ENCODE results near the gene RASSF4. TPM values are rescaled to one million over a fixed set of nuclear protein-coding genes. Genes with fewer than 3 reads are reported as not detected.

RASSF4 gene
- total and polyA plus RNA-seq, 9 of the 15 experiments (the other 6 are each of a cell fraction or from before 2014, with no cell fraction given), result 0.01 to 0.62 (median 0.11) TPM; not detected in 3

GRCh38 chr10:44938956-44939355 lies 20.6 kb upstream of the RASSF4 start (continued):
- TF ChIP-seq ATF4 (CRISPR knock-in tag; IDR thresholded peaks at IDR 0.05) (no peak), CREB3L1 (IDR thresholded peaks at IDR 0.05; ENCODE audit: borderline replicate concordance, low read depth) (no peak), PML (IDR thresholded peaks at IDR 0.05; ENCODE audit: low read length) (no peak), MAFF (IDR thresholded peaks at IDR 0.05; ENCODE audit: low read length) (peak; percentile 83), HCFC1 (IDR thresholded peaks at IDR 0.05; ENCODE audit: low read depth, low read length) (no peak), GTF2A2 (tag; IDR thresholded peaks at IDR 0.05) (no peak), ZNF408 (CRISPR knock-in tag; IDR thresholded peaks at IDR 0.05; ENCODE audit: low read depth) (no peak)
- TF ChIP-seq, protein P1, sequence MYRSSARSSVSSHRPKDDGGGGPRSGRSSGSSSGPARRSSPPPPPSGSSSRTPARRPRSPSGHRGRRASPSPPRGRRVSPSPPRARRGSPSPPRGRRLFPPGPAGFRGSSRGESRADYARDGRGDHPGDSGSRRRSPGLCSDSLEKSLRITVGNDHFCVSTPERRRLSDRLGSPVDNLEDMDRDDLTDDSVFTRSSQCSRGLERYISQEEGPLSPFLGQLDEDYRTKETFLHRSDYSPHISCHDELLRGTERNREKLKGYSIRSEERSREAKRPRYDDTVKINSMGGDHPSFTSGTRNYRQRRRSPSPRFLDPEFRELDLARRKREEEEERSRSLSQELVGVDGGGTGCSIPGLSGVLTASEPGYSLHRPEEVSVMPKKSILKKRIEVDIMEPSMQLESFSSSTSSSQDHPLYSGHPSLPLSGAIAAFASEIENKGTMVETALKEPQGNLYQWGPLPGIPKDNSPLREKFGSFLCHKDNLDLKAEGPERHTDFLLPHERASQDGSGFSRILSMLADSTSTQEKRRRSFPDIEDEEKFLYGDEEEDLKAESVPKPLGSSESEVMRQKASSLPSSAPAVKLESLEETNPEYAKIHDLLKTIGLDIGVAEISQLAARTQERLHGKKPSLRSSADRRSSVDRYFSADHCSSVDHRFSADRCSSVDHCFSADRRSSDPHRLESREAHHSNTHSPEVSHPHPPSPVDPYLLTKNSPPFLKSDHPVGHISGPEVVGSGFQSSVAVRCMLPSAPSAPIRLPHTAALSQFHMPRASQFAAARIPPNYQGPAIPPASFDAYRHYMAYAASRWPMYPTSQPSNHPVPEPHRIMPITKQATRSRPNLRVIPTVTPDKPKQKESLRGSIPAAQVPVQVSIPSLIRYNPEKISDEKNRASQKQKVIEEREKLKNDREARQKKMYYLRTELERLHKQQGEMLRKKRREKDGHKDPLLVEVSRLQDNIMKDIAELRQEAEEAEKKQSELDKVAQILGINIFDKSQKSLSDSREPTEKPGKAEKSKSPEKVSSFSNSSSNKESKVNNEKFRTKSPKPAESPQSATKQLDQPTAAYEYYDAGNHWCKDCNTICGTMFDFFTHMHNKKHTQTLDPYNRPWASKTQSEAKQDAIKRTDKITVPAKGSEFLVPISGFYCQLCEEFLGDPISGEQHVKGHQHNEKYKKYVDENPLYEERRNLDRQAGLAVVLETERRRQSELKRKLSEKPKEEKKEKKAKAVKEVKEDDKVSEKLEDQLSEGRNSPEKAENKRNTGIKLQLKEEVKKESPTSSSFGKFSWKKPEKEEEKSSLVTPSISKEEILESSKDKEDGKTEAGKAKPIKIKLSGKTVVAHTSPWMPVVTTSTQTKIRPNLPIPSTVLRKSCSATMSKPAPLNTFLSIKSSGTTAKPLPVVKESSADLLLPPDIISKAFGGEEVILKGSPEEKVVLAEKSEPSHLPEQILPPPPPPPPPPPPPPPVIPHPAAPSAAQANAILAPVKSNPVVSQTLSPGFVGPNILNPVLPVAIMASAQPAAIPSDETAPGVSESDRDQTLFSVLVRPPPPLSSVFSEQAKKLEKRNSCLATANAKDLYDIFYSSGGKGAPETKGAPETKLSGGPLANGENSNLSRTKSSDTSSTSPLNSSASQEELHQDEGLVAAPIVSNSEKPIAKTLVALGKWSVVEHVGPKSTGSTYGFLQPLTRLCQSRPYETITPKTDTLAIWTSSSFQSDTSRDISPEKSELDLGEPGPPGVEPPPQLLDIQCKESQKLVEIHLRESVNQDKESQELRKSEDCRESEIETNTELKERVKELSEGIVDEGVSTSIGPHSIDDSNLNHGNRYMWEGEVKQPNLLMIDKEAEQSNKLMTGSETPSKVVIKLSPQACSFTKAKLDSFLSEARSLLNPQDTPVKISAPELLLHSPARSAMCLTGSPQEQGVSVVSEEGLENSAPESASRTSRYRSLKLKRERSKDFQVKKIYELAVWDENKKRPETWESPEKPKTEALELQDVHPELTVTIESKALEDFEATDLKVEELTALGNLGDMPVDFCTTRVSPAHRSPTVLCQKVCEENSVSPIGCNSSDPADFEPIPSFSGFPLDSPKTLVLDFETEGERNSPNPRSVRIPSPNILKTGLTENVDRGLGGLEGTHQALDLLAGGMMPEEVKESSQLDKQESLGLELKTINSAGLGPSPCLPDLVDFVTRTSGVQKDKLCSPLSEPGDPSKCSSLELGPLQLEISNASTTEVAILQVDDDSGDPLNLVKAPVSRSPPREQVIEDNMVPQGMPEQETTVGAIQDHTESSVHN (IDR thresholded peaks at IDR 0.05; ENCODE audit: borderline replicate concordance in 1 of 2, low read depth in 1 of 2), result no peak
